ENCODE results near the gene DBNL.

- TF ChIP-seq CTCF (IDR thresholded peaks at IDR 0.05; ENCODE audit: insufficient read depth, low read length, poor library complexity, severe bottlenecking) = no peak
- no peak for TF ChIP-seq EZH2phosphoT487 (conservative IDR thresholded peaks at IDR 0.05; ENCODE audit: low read length)
These were observed 8.4 kb downstream of the DBNL start for GRCh38 chr7:44052771-44053365.

All from SU-DHL-6 (cell line).